ENCODE results near the gene COL23A1. TPM values are rescaled to one million over a fixed set of nuclear protein-coding genes. Genes with fewer than 3 reads are reported as not detected.

Gene COL23A1
- total and polyA plus RNA-seq, 4 donors, result 0.76 to 4.4 (median 1.3) TPM

- no peak for ATAC-seq (ENCODE audit: insufficient read depth, low FRiP score)
- 86 to 87% methylated on average over 2 of the region's 2 CpGs for WGBS, 2 donors
These were observed 172.2 kb downstream of the COL23A1 start for GRCh38 chr5:178418031-178418430.

GRCh38 chr5:178417391-178417811, 172.8 kb downstream of the COL23A1 start:
- H3K4me3 ChIP-seq, result no peak overlapping the region
- no peak overlapping the region for H3K27ac ChIP-seq (ENCODE audit: low read depth in 1 of 2, low read length in 1 of 2)
- no peaks in the 10 kb centered on the region for H3K9me3 ChIP-seq (ENCODE audit: control insufficient read depth in 4 of 4, insufficient read depth in 3 of 4, low read length in 3 of 4)
- H3K27me3 ChIP-seq (ENCODE audit: control insufficient read depth in 3 of 3, insufficient read depth in 3 of 3, low read length in 2 of 3), result no peaks in the 10 kb centered on the region
- H3K4me1 ChIP-seq (ENCODE audit: control insufficient read depth in 5 of 5, insufficient read depth in 5 of 5, low read length in 5 of 5), result peaks cover 0 to 4% (median 0%) of the 10 kb centered on the region in 5 donors
- no peak for TF ChIP-seq CTCF (IDR thresholded peaks at IDR 0.05; ENCODE audit: control extremely low read depth, extremely low read depth)
- ATAC-seq (ENCODE audit: insufficient read depth, low FRiP score), result no peak
- DNase-seq, result peak in 1 of 3 donors; percentile 10
- H3K36me3 ChIP-seq (ENCODE audit: control insufficient read depth in 4 of 4, insufficient read depth in 4 of 4, low read length in 4 of 4), result no peaks in the 10 kb centered on the region
- H3K9ac ChIP-seq (ENCODE audit: insufficient read depth in 1 of 2, low read length in 2 of 2), result no peak overlapping the region
- WGBS, 2 donors, result 37 to 69% methylated on average over 13 of the region's 13 CpGs

More at GRCh38 chr5:178418031-178418430, 172.2 kb downstream of the COL23A1 start:
- Histone ChIP-seq H3K9ac (ENCODE audit: insufficient read depth in 1 of 2, low read length in 2 of 2) (no peak overlapping the region), H3K36me3 (ENCODE audit: control insufficient read depth in 4 of 4, insufficient read depth in 4 of 4, low read length in 4 of 4) (no peaks in the 10 kb centered on the region), H3K27me3 (ENCODE audit: control insufficient read depth in 3 of 3, insufficient read depth in 3 of 3, low read length in 2 of 3) (no peaks in the 10 kb centered on the region), H3K9me3 (ENCODE audit: control insufficient read depth in 4 of 4, insufficient read depth in 3 of 4, low read length in 3 of 4) (no peaks in the 10 kb centered on the region), H3K27ac (ENCODE audit: low read depth in 1 of 2, low read length in 1 of 2) (no peak overlapping the region), H3K4me1 (ENCODE audit: control insufficient read depth in 5 of 5, insufficient read depth in 5 of 5, low read length in 5 of 5) (peaks cover 0 to 4% (median 0%) of the 10 kb centered on the region in 5 donors), H3K4me3 (no peak overlapping the region)
- no peak for DNase-seq
- no peak for TF ChIP-seq CTCF (IDR thresholded peaks at IDR 0.05; ENCODE audit: control extremely low read depth, extremely low read depth)

GRCh38 chr5:178416919-178417318, 173.3 kb downstream of the COL23A1 start:
- Histone ChIP-seq H3K9me3 (ENCODE audit: control insufficient read depth in 4 of 4, insufficient read depth in 3 of 4, low read length in 3 of 4) (no peaks in the 10 kb centered on the region), H3K4me1 (ENCODE audit: control insufficient read depth in 5 of 5, insufficient read depth in 5 of 5, low read length in 5 of 5) (peaks cover 0 to 4% (median 0%) of the 10 kb centered on the region in 5 donors), H3K9ac (ENCODE audit: insufficient read depth in 1 of 2, low read length in 2 of 2) (no peak overlapping the region), H3K27me3 (ENCODE audit: control insufficient read depth in 3 of 3, insufficient read depth in 3 of 3, low read length in 2 of 3) (no peaks in the 10 kb centered on the region), H3K27ac (ENCODE audit: low read depth in 1 of 2, low read length in 1 of 2) (no peak overlapping the region), H3K4me3 (no peak overlapping the region), H3K36me3 (ENCODE audit: control insufficient read depth in 4 of 4, insufficient read depth in 4 of 4, low read length in 4 of 4) (no peaks in the 10 kb centered on the region)
- DNase-seq (peak in 1 of 3 donors; percentile 9), ATAC-seq (ENCODE audit: insufficient read depth, low FRiP score) (no peak)
- 79% methylated on average over 6 of the region's 6 CpGs for WGBS, 2 donors
- no peak for TF ChIP-seq CTCF (IDR thresholded peaks at IDR 0.05; ENCODE audit: control extremely low read depth, extremely low read depth)
